ENCODE results near the gene NOS1.

Gene NOS1

GRCh38 chr12:117167769-117168168, 193.7 kb downstream of the NOS1 start:
- DNase-seq, result no peak

- no peak for DNase-seq
Measured at GRCh38 chr12:117166107-117166506, 195.3 kb downstream of the NOS1 start.

GRCh38 chr12:117165342-117165741, 196.1 kb downstream of the NOS1 start:
- peak; percentile 10 for DNase-seq

GRCh38 chr12:117162633-117163032, 198.8 kb downstream of the NOS1 start:
- DNase-seq, result no peak

- DNase-seq, result no peak
Measured at GRCh38 chr12:117162167-117162539, 199.3 kb downstream of the NOS1 start.

- DNase-seq, result no peak
Measured at GRCh38 chr12:117161460-117162166, 199.8 kb downstream of the NOS1 start.

GRCh38 chr12:117159674-117160073, 201.8 kb downstream of the NOS1 start:
- no peak for DNase-seq

- DNase-seq, result no peak
Measured at GRCh38 chr12:117158911-117159553, 202.4 kb downstream of the NOS1 start.
